BLaER1 (cell line): Measurements from ENCODE around the gene JAK3.

Experiments
- H3K27ac ChIP-seq: shearing (Covaris generic); formaldehyde crosslinking; 2 replicates; pipeline ENCODE4 v1.8.1; 2022
- H3K27me3 ChIP-seq: shearing (Covaris generic); formaldehyde crosslinking; 2 replicates; pipeline ENCODE4 v1.8.1; 2022
- H3K36me3 ChIP-seq: shearing (Covaris generic); formaldehyde crosslinking; 2 replicates; pipeline ENCODE4 v1.8.1; 2022
- H3K4me1 ChIP-seq: shearing (Covaris generic); formaldehyde crosslinking; 2 replicates; pipeline ENCODE4 v1.8.1; 2022
- H3K4me2 ChIP-seq: shearing (Covaris generic); formaldehyde crosslinking; 2 replicates; pipeline ENCODE4 v1.8.1; 2022
- H3K4me3 ChIP-seq: shearing (Covaris generic); formaldehyde crosslinking; 2 replicates; pipeline ENCODE4 v1.8.1; 2022
- H3K9ac ChIP-seq: shearing (Covaris generic); formaldehyde crosslinking; 2 replicates; pipeline ENCODE4 v1.8.1; 2022
- H3K9me3 ChIP-seq: shearing (Covaris generic); formaldehyde crosslinking; 2 replicates; pipeline ENCODE4 v1.8.1; 2022
- H4K20me1 ChIP-seq: shearing (Covaris generic); formaldehyde crosslinking; 2 replicates; pipeline ENCODE4 v1.8.1; 2022
- Cebpa-rat ChIP-seq: shearing (Covaris generic); IDR thresholded peaks from 2 replicates; pipeline ENCODE4 v1.8.1; 2022

Gene JAK3

GRCh38 chr19:17841810-17842662, 5.7 kb downstream of the JAK3 start:
- Histone ChIP-seq H3K27me3 (no peaks in the 10 kb centered on the region), H3K36me3 (peaks cover 69% of the 10 kb centered on the region), H3K4me1 (peaks cover 31% of the 10 kb centered on the region), H3K9me3 (no peaks in the 10 kb centered on the region), H3K27ac (no peak overlapping the region), H4K20me1 (no peaks in the 10 kb centered on the region; the same call in 1 of the 2 replicates), H3K9ac (no peak overlapping the region), H3K4me2 (no peak overlapping the region), H3K4me3 (no peak overlapping the region)
- TF ChIP-seq Cebpa-rat = no peak

GRCh38 chr19:17841371-17841809, 6.4 kb downstream of the JAK3 start:
- no peak overlapping the region for H3K4me2 ChIP-seq
- no peak for TF ChIP-seq Cebpa-rat
- peaks cover 73% of the 10 kb centered on the region for H3K36me3 ChIP-seq
- H4K20me1 ChIP-seq = no peaks in the 10 kb centered on the region; the same call in 1 of the 2 replicates
- no peak overlapping the region for H3K27ac ChIP-seq
- H3K4me3 ChIP-seq = no peak overlapping the region
- H3K9ac ChIP-seq = no peak overlapping the region
- no peaks in the 10 kb centered on the region for H3K27me3 ChIP-seq
- H3K4me1 ChIP-seq = peaks cover 25% of the 10 kb centered on the region
- no peaks in the 10 kb centered on the region for H3K9me3 ChIP-seq

- no peak overlapping the region for H3K27ac ChIP-seq
- no peaks in the 10 kb centered on the region; the same call in 1 of the 2 replicates for H4K20me1 ChIP-seq
- no peak for TF ChIP-seq Cebpa-rat
These were observed 7.8 kb downstream of the JAK3 start for GRCh38 chr19:17840019-17840418.

GRCh38 chr19:17837972-17838371, 9.8 kb downstream of the JAK3 start:
- Histone ChIP-seq H3K36me3 (peaks cover 94% of the 10 kb centered on the region), H3K27ac (no peak overlapping the region), H3K4me2 (no peak overlapping the region), H4K20me1 (no peaks in the 10 kb centered on the region; the same call in 1 of the 2 replicates), H3K4me3 (no peak overlapping the region), H3K4me1 (no peaks in the 10 kb centered on the region; the same call in 1 of the 2 replicates), H3K9ac (no peak overlapping the region), H3K27me3 (no peaks in the 10 kb centered on the region), H3K9me3 (no peaks in the 10 kb centered on the region)
- no peak for TF ChIP-seq Cebpa-rat

More at GRCh38 chr19:17840019-17840418, 7.8 kb downstream of the JAK3 start:
- no peak overlapping the region for H3K4me2 ChIP-seq
- no peaks in the 10 kb centered on the region for H3K27me3 ChIP-seq
- H3K4me3 ChIP-seq = no peak overlapping the region
- H3K9me3 ChIP-seq = no peaks in the 10 kb centered on the region
- peaks cover 86% of the 10 kb centered on the region for H3K36me3 ChIP-seq
- peaks cover 11% of the 10 kb centered on the region for H3K4me1 ChIP-seq
- no peak overlapping the region for H3K9ac ChIP-seq

- Histone ChIP-seq H3K27me3 (no peaks in the 10 kb centered on the region), H3K4me3 (no peak overlapping the region), H3K36me3 (peaks cover 97% of the 10 kb centered on the region), H4K20me1 (no peaks in the 10 kb centered on the region; the same call in 1 of the 2 replicates), H3K27ac (no peak overlapping the region), H3K4me1 (no peaks in the 10 kb centered on the region; the same call in 1 of the 2 replicates), H3K9me3 (peaks cover 2% of the 10 kb centered on the region; the same call in 1 of the 2 replicates), H3K9ac (no peak overlapping the region), H3K4me2 (no peak overlapping the region)
- no peak for TF ChIP-seq Cebpa-rat
These were observed 11.3 kb downstream of the JAK3 start for GRCh38 chr19:17836530-17836929.

- Histone ChIP-seq H3K9ac (no peak overlapping the region), H3K27me3 (no peaks in the 10 kb centered on the region), H3K4me2 (no peak overlapping the region), H3K4me1 (no peaks in the 10 kb centered on the region; the same call in 1 of the 2 replicates), H4K20me1 (no peaks in the 10 kb centered on the region), H3K27ac (no peak overlapping the region), H3K9me3 (peaks cover 6% of the 10 kb centered on the region; the same call in 1 of the 2 replicates), H3K36me3 (peaks cover 93% of the 10 kb centered on the region), H3K4me3 (no peak overlapping the region)
- TF ChIP-seq Cebpa-rat = no peak
These were observed 12.4 kb downstream of the JAK3 start for GRCh38 chr19:17835182-17836006.

- H3K27ac ChIP-seq = no peak overlapping the region
- H3K4me2 ChIP-seq = no peak overlapping the region
- no peak for TF ChIP-seq Cebpa-rat
- H3K36me3 ChIP-seq = peaks cover 93% of the 10 kb centered on the region
- no peak overlapping the region for H3K4me3 ChIP-seq
- no peaks in the 10 kb centered on the region for H3K27me3 ChIP-seq
- peaks cover 6% of the 10 kb centered on the region; the same call in 1 of the 2 replicates for H3K9me3 ChIP-seq
- no peaks in the 10 kb centered on the region for H4K20me1 ChIP-seq
- H3K4me1 ChIP-seq = no peaks in the 10 kb centered on the region; the same call in 1 of the 2 replicates
- no peak overlapping the region for H3K9ac ChIP-seq
These were observed 13.2 kb downstream of the JAK3 start for GRCh38 chr19:17834350-17835181.

- Histone ChIP-seq H3K4me3 (no peak overlapping the region), H3K27me3 (no peaks in the 10 kb centered on the region), H3K27ac (no peak overlapping the region), H4K20me1 (no peaks in the 10 kb centered on the region), H3K36me3 (peaks cover 87% of the 10 kb centered on the region), H3K4me1 (no peaks in the 10 kb centered on the region; the same call in 1 of the 2 replicates), H3K9me3 (peaks cover 6% of the 10 kb centered on the region; the same call in 1 of the 2 replicates), H3K4me2 (no peak overlapping the region), H3K9ac (no peak overlapping the region)
- no peak for TF ChIP-seq Cebpa-rat
These were observed 15.2 kb downstream of the JAK3 start for GRCh38 chr19:17832443-17833208.
